ENCODE data around the gene C2orf80.
"Not testable (repeated sequence)": the region's sequence is repeated elsewhere in the genome, so short reads cannot be mapped to it uniquely, and the experiment has no call there.

Gene C2orf80

GRCh38 chr2:208175840-208176153 lies 14.0 kb downstream of the C2orf80 start:
- DNase-seq, result peak; percentile 71

- peak; percentile 98 for DNase-seq
Observed at GRCh38 chr2:208175069-208175839, 14.6 kb downstream of the C2orf80 start.

DNA sequence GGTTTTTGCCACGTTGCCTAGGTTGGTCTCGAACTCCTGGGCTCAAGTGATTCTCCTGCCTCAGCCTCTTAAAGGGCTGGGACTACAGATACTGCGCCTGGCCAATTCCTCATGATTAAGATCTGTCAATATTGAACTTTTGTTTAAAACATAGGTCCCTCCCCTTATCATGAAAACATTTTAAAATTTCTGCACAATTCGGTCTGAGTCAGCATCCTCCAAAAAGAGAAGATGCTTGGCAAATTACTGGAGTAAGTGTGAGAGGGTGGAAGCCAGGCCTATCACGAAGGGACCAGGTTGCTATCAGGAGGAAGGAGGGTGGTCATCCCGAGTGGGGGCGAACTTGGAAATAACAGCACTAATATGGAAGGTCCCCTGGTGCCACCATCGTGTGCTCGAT lies 15.7 kb downstream of the C2orf80 start:
- DNase-seq, result no peak

- DNase-seq, result no peak
Observed at GRCh38 chr2:208172125-208172524, 17.7 kb downstream of the C2orf80 start.

DNA sequence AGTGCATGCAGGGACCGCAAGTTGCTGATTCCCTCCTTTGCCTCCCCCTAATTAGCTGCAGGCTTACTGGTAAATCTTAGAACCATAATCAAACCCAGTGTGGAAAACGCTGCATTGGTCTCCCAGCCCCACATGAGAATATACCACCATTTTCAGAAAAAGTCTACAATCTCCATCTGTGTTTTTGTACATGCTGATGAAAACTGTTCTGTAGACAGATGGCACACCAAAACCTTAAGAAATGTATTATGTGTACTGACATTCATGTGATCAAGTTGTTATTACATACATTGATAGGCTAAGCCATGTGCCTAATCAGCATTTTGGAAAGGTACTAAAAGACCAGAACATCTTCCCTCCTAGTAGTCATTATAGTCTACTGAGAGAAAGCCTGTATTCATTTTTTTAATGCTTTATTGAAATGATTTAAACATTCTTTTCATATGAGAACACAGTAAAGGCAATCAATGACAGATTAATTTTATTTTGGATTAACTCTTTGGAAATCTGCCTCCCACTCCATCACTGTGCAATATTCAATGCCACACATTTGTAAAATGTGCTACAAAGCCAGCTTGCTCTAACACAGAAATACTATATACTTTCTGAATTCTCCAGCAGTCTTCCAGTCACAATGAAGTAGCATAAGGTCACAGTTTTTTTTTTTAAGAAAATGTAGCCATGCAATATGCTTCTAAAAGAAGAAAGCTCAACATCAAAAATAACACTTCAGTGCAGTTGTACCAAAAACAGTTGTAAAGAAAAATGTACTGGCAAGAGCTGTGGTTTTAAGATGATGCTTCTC lies 24.7 kb downstream of the C2orf80 start:
- no peak for DNase-seq

GRCh38 chr2:208163489-208163888 lies 26.3 kb downstream of the C2orf80 start, which contains the start of gene CRYGA:
TSS of gene CRYGA (minus strand) at chr2:208163589. CDS start at chr2:208163556, 33 bp downstream.
- no peak for DNase-seq

DNA sequence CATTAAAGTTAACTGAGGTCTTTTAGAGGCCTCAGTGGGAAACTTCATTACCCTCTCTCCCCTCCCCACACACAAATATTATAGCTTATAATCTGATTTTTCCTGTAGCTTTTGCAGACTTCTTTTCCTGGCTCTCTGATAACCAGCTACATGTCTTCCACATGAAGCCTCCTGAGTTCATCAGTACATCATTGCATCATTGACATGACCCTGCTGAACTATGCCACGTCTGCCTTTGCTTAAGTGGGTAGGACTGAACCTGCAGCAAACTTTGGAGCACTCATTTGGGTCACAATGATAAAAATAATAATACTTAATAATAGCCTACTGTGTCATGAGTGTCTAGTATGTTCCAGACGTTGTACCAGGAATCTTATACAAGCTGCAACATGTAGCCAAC lies 33.4 kb downstream of the C2orf80 start:
- no peak for DNase-seq

DNA sequence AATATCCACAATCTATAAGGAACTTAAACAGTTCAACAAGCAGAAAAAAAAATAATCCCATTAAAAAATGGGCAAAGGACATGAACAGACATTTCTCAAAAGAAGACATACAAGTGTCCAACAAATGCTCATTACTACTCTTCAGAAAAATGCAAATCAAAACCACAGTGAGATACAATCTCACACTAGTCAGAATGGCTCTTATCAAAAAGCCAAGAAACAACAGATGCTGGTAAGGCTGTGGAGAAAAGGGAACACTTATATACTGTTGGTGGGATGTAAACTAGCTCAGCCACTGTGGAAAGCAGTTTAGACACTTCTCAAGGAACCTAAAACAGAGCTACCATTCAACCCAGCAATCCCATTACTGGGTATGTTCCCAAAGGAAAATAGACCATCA lies 36.7 kb downstream of the C2orf80 start:
- no peak for DNase-seq

GRCh38 chr2:208150956-208151355 lies 38.9 kb downstream of the C2orf80 start:
- DNase-seq, result no peak

GRCh38 chr2:208150094-208150493 lies 39.7 kb downstream of the C2orf80 start:
- DNase-seq, result no peak

DNA sequence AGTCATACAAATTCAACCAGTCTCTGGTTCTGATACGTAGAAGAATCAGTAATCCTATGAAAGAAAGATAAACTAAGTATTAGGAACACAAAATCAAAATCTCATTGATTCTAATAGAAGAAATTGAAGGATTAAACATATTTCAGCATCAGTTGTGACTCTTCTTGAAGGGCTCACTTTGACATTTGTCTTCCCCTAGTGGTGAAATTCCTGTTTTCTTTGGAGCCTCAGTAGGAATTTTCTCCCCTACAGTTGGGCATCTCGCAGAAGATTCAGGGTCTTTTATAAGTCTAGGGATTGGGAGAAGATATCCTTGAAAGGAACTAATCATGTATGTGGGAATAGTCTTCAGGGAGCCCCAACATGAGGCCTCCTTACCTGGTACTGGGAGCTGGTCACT lies 41.0 kb downstream of the C2orf80 start:
- DNase-seq, result peak; percentile 23

DNA sequence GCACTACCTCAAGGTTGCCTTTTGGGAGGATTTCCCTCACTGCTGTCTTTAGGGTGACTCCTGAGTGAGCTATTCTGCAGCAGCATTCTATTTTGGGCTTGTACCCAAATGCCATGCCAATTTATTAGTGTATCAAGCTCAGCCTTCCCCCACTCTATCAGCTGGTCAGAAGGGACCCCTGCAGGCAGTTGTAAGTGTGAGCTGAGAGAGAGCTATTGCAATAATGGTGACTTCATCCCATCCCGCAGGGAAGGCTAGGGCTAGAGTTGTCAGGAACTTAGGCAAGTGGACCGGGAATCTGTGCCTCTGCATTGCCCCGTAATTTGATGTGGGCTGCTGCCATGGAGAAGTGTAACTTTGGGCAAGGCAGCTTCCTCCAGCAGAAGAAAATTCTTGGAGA lies 42.1 kb downstream of the C2orf80 start:
- DNase-seq, result no peak

GRCh38 chr2:208147008-208147407 lies 42.8 kb downstream of the C2orf80 start:
- DNase-seq, result no peak

DNA sequence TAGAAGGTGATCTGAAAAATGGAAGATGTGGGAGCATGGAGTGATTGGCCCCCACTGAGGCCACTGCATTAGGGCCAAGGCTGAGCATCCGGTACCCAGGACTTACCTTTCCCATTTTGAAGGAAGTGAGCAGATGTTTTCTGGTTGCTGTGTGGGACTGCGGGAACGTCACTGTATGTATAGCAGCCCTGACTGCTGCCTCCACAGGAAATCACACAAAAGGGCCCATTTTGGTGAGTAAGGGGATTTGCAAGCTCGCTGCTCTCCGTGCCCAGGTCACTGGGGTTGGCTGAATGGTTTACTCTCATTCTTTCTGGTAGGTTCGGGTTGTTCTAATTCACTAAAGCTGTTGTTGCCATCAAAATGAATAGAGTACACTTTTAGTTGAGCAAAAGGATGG lies 43.8 kb downstream of the C2orf80 start, which contains the start of gene CRYGB:
Gene CRYGB, minus strand, starts transcription at position 153 of the 400 bp plus-strand sequence. Its CDS starts 38 bp downstream, at position 115.
- no peak for DNase-seq

DNA sequence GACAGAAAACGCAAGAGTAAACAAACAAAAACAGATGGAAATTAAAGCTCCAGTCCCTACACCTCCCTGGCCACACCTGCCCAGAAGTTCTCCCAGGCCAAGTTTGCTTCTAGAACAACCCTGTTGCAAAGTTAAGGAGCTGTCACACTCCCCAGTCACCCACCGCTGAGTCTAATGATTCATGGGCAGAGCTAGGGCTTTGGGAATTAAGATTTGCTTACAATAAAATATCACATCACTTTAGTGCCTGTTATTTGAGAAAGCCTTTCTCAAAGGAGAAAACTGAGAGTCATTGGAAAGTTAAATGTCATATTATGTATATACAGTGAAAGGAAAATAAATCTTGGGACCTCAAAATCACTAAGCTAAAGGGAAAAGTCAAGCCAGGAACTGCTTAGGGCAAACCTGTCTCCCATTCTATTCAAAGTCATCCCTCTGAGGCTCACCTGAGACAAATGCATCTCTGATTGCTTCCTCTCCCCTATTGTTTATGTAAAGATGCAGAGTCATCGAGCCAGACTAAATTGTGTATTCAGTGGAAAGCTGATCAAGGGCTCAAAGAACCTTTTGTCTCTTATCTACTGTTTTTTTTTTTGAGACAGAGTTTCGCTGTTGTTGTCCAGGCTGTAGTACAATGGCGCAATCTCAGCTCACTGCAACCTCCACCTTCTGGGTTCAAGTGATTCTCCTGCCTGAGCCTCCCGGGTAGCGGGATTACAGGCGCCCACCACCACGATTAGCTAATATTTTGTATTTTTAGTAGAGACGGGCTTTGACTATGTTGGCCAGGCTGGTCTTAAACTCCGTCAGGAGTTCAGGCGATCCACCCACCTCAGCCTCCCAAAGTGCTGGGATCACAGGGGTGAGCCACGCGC lies 46.7 kb downstream of the C2orf80 start:
- no peak for DNase-seq

DNA sequence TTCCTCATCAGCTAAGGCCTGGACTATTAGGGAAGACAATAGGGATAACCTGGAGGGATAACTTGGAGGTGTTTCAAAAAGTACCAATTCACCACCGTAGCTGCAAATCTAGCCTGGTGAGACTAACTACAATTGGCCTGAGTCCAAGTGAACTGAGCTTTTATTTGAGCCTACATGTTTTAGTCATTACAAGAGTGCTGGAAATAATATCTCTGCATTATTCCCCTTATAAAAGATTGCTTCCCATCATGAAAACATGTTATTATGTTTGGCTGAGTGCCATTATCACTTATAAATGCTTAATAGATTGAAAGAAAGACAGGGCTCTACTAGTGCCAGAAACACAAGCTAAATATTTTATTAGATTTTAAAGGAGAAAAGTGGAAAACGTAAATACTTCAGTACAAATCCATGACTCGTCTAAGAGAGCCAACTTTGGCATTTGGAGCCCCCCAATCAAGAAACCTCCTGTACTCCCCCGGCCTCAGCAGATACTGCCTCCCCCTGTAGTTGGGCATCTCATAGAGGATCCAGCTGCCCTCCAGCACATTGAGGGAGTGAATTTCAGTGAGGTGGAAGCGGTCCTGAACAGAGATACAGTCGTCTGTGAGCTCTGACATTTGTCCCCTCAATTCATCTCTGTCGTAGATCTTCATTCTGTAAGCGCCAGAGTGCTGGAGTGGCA lies 47.4 kb downstream of the C2orf80 start:
- no peak for DNase-seq

- DNase-seq, result no peak
Observed at GRCh38 chr2:208139447-208139846, 50.4 kb downstream of the C2orf80 start.

DNA sequence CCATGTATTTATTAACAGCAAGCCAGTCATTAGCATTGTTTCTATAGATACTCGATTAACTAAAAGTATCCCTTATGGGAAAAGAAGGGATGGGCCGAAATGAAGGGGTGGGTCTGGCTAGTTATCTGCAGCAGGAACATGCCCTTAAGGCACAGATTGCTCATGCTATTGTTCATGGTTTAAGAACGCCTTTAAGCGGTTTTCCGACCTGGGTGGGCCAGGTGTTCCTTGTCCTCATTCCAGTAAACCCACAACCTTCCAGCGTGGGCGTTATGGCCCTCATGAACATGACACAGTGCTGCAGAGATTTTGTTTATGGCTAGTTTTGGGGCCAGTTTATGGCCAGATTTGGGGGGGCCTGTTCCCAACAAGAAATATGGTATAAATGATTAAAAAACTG lies 51.5 kb downstream of the C2orf80 start:
- DNase-seq, result not testable (repeated sequence)

DNA sequence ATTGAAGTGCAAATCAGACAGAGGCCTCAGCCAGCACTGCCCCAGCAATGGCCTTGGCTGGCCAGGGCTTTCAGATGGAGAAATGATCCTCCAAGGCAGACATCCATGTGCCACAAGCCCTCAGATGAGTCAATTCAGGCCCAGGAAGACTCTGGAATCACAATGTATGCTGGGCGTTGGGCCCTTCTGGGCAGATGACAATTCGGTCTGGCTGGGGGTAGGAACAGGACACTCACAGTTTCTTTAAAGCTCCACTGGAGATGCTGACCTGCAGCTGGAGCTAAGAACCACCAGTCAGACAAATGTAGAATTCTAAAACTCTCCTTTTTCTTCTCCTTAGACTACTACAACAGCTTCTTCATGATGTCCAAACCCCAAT lies 53.1 kb downstream of the C2orf80 start:
- DNase-seq, result no peak

GRCh38 chr2:208135794-208136715 lies 53.8 kb downstream of the C2orf80 start:
- no peak for DNase-seq

DNA sequence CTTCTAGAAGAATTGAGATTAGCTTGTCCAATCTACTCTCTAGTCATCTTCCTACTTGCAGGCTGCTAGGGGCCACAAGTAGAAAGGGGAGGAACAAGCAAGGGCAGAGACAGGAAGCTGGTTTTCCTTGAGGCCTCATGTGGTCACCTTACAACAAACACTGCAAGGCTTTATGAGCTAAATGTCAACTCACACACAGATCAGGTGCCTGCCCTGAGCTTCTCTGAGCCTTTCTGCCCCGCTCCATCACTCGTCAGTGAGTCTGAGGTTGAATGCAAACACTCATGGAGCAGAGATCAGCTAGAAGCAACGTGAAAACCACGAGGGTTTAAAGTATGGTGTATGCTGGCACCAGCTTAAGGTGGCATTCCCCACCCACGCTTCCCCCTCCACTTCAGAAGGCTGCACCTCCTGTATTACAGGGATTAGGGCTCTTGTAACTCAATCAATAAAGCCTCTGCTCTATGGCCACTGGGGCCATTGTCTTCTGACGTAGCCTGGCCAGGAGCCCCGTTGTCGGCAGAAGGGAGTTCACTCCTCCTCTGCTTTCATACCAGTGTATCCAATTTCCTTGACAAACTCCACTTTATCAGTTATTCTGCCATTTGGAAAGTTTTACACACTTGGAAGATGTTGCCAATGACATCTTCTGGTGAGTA lies 54.8 kb downstream of the C2orf80 start:
- peak; percentile 19 for DNase-seq
